Caco-2 (cell line): ENCODE results near the gene PDSS2. TPM values are rescaled to one million over a fixed set of nuclear protein-coding genes. Genes with fewer than 3 reads are reported as not detected.
"Not testable (repeated sequence)": the region's sequence is repeated elsewhere in the genome, so short reads cannot be mapped to it uniquely, and the experiment has no call there.

Experiments
- BruUV-seq: library from RNA; stranded (reverse); fragments of 400-500 nt; replicated peaks from 2 replicates; lab custom pipeline; 2021; lab: Mats Ljungman, UMichigan
- CTCF ChIA-PET: fragments of 300-600 bp; sonication (Branson Sonifier 250); formaldehyde crosslinking; loops from one replicate; lab custom pipeline; 2022; ENCODE audit warnings: antibody characterized with exemption; lab: Charles Lee
- POLR2A ChIA-PET: fragments of 300-600 bp; sonication (Branson Sonifier 250); formaldehyde crosslinking; loops from one replicate; lab custom pipeline; 2022; ENCODE audit warnings: antibody characterized with exemption; lab: Charles Lee
- DNase-seq, 2 experiments: peaks; one replicate each; pipeline versions ENCODE4 v3.0.0 to v3.0.0-alpha.2; 2020 to 2022
- H3K27me3 ChIP-seq: replicated peaks from 2 replicates; pipeline ENCODE4 v1.6.0; 2011; ENCODE audit warnings: low read length; ENCODE audit not compliant: control insufficient read depth, insufficient read depth
- H3K36me3 ChIP-seq: 2 replicates; pipeline ENCODE4 v1.5.1; 2011; ENCODE audit warnings: low read length; ENCODE audit not compliant: control insufficient read depth, insufficient read depth
- H3K4me1 ChIP-seq: fragments of 250-450 bp; sonication (Bioruptor Pico); 2 replicates; pipeline ENCODE4 v1.5.1; 2020; ENCODE audit warnings: mild to moderate bottlenecking
- H3K4me3 ChIP-seq: 2 replicates; pipeline ENCODE4 v1.5.1; 2011; ENCODE audit warnings: low read depth, mild to moderate bottlenecking, control low read depth, low read length
- H3K9me3 ChIP-seq: fragments of 250-450 bp; sonication (Bioruptor Pico); 2 replicates; pipeline ENCODE4 v1.5.1; 2020; ENCODE audit warnings: mild to moderate bottlenecking, moderate library complexity
- H3K27ac Mint-ChIP-seq: one replicate; pipeline ENCODE4 v1.8.0; 2022; ENCODE audit warnings: mixed read lengths; ENCODE audit not compliant: unreplicated experiment
- H3K27me3 Mint-ChIP-seq: one replicate; pipeline ENCODE4 v1.8.0; 2022; ENCODE audit warnings: mixed read lengths; ENCODE audit not compliant: insufficient read depth, unreplicated experiment
- H3K36me3 Mint-ChIP-seq: one replicate; pipeline ENCODE4 v1.8.0; 2022; ENCODE audit warnings: mild to moderate bottlenecking, mixed read lengths; ENCODE audit not compliant: insufficient read depth, unreplicated experiment
- H3K4me1 Mint-ChIP-seq: one replicate; pipeline ENCODE4 v1.8.0; 2022; ENCODE audit warnings: low read depth, mixed read lengths; ENCODE audit not compliant: unreplicated experiment
- H3K4me3 Mint-ChIP-seq: one replicate; pipeline ENCODE4 v1.8.0; 2022; ENCODE audit warnings: mild to moderate bottlenecking, moderate library complexity, mixed read lengths; ENCODE audit not compliant: unreplicated experiment
- H3K9me3 Mint-ChIP-seq: one replicate; pipeline ENCODE4 v1.8.0; 2022; ENCODE audit warnings: mixed read lengths; ENCODE audit not compliant: unreplicated experiment
- CTCF ChIP-seq, 2 experiments: fragments of 200-600 bp in 1 of 2; IDR thresholded peaks; 1 replicate in 1 of 2; 2 replicates in 1 of 2; pipeline versions ENCODE4 v1.5.1 to v1.8.0; 2011 to 2022; ENCODE audit warnings: antibody characterized with exemption in 1 of 2, control low read depth in 1 of 2, inconsistent platforms in 1 of 2, low read depth in 1 of 2, low read length in 1 of 2, mild to moderate bottlenecking in 1 of 2, moderate library complexity in 1 of 2; ENCODE audit not compliant: insufficient read depth in 1 of 2, severe bottlenecking in 1 of 2, unreplicated experiment in 1 of 2
- intact Hi-C: fragments of 100-400 bp; cut with micrococcal nuclease; formaldehyde crosslinking; loops from one replicate; pipeline ENCODE4 v1.10.0; 2022; ENCODE audit not compliant: unreplicated experiment
- total RNA-seq: library from RNA; stranded (reverse); gene quantifications from 2 replicates; pipeline ENCODE4 v1.2.3, GENCODE V29; 2022

Gene PDSS2
- total RNA-seq, 1 experiment from 2014 or later, result 10.3 TPM

- no peaks in the 10 kb centered on the region for H3K27me3 ChIP-seq
- no peak for TF ChIP-seq CTCF (IDR thresholded peaks at IDR 0.05; ENCODE audit: insufficient read depth in 1 of 2, low read depth in 1 of 2, low read length in 1 of 2, severe bottlenecking in 1 of 2, unreplicated experiment in 1 of 2)
- Mint-ChIP-seq H3K27me3 (no peaks in the 10 kb centered on the region), H3K36me3 (no peaks in the 10 kb centered on the region), H3K27ac (no peak overlapping the region), H3K9me3 (no peaks in the 10 kb centered on the region), H3K4me1 (peaks cover 9% of the 10 kb centered on the region), H3K4me3 (no peak overlapping the region)
- H3K4me1 ChIP-seq, result no peaks in the 10 kb centered on the region
- no peaks in the 10 kb centered on the region for H3K9me3 ChIP-seq
- H3K4me3 ChIP-seq, result no peak overlapping the region
- DNase-seq, result no peak
- POLR2A ChIA-PET, result no interaction called here
- CTCF ChIA-PET, result no interaction called here
- intact Hi-C loops, result no loop called here
- no peaks in the 10 kb centered on the region; the same call in 1 of the 2 replicates for H3K36me3 ChIP-seq
- BruUV-seq, result no TSS peak
These were observed 168.9 kb downstream of the PDSS2 start for GRCh38 chr6:107290491-107290890.

GRCh38 chr6:107289258-107289657 lies 170.1 kb downstream of the PDSS2 start:
- CTCF ChIA-PET, BruUV-seq, H3K27ac Mint-ChIP-seq, H3K36me3 ChIP-seq, H3K4me1 ChIP-seq, H3K36me3 Mint-ChIP-seq, intact Hi-C loops, POLR2A ChIA-PET, H3K4me3 ChIP-seq, DNase-seq, H3K27me3 ChIP-seq, H3K4me1 Mint-ChIP-seq, H3K27me3 Mint-ChIP-seq, H3K4me3 Mint-ChIP-seq, H3K9me3 Mint-ChIP-seq, H3K9me3 ChIP-seq: not testable (repeated sequence)

DNA sequence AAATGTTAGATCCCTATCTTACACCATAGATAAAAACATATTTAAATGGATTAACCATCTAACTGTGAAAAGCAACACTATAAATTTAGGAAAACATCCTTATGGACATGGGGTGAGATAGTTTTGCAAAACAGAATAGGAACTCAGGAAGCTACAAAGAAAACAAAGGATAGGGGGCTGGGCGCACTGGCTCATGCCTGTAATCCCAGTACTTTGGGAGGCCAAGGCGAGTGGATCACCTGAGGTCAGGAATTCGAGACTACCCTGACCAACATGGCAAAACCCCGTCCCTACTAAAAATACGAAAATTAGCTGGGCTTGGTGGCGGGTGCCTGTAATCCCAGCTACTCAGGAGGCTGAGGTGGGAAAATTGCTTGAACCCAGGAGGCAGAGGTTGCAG lies 173.7 kb downstream of the PDSS2 start:
- POLR2A ChIA-PET, DNase-seq, H3K27ac Mint-ChIP-seq, H3K4me3 ChIP-seq, CTCF ChIA-PET, H3K36me3 ChIP-seq, H3K4me1 ChIP-seq, H3K27me3 Mint-ChIP-seq, H3K27me3 ChIP-seq, H3K36me3 Mint-ChIP-seq, H3K9me3 ChIP-seq, H3K9me3 Mint-ChIP-seq, H3K4me3 Mint-ChIP-seq, BruUV-seq, intact Hi-C loops, H3K4me1 Mint-ChIP-seq: not testable (repeated sequence)

GRCh38 chr6:107284805-107285204 lies 174.6 kb downstream of the PDSS2 start:
- no peak overlapping the region for H3K4me3 Mint-ChIP-seq
- no peaks in the 10 kb centered on the region for H3K9me3 Mint-ChIP-seq
- Histone ChIP-seq H3K9me3 (no peaks in the 10 kb centered on the region), H3K27me3 (no peaks in the 10 kb centered on the region), H3K36me3 (no peaks in the 10 kb centered on the region), H3K4me1 (no peaks in the 10 kb centered on the region), H3K4me3 (no peak overlapping the region)
- H3K36me3 Mint-ChIP-seq, result no peaks in the 10 kb centered on the region
- ChIA-PET POLR2A (no interaction called here), CTCF (no interaction called here)
- H3K27me3 Mint-ChIP-seq, result no peaks in the 10 kb centered on the region
- H3K4me1 Mint-ChIP-seq, result no peaks in the 10 kb centered on the region
- no peak for DNase-seq
- no TSS peak for BruUV-seq
- TF ChIP-seq CTCF (IDR thresholded peaks at IDR 0.05; ENCODE audit: insufficient read depth in 1 of 2, low read depth in 1 of 2, low read length in 1 of 2, severe bottlenecking in 1 of 2, unreplicated experiment in 1 of 2), result no peak
- no peak overlapping the region for H3K27ac Mint-ChIP-seq
- intact Hi-C loops, result no loop called here
